HEK293T (cell line): ENCODE data around the gene ZNF692.

Experiments
- ARNT ChIP-seq: fragments of 450-650 bp; IDR thresholded peaks from 2 replicates; pipeline ENCODE4 v1.6.1; 2017; ENCODE audit warnings: mild to moderate bottlenecking
- BHLHE40 ChIP-seq: fragments of 450-650 bp; IDR thresholded peaks from 2 replicates; pipeline ENCODE4 v1.6.1; 2016; ENCODE audit warnings: mild to moderate bottlenecking, moderate library complexity, borderline replicate concordance
- CTBP1 ChIP-seq: fragments of 450-650 bp; IDR thresholded peaks from 2 replicates; pipeline ENCODE4 v1.6.1; 2016; ENCODE audit warnings: borderline replicate concordance
- FOXA1 ChIP-seq: fragments of 450-650 bp; IDR thresholded peaks from 2 replicates; pipeline ENCODE4 v1.6.1; 2016; ENCODE audit warnings: mild to moderate bottlenecking
- FOXK2 ChIP-seq: fragments of 450-650 bp; IDR thresholded peaks from 2 replicates; pipeline ENCODE4 v1.6.1; 2016; ENCODE audit warnings: mild to moderate bottlenecking
- HDGF ChIP-seq: fragments of 450-650 bp; IDR thresholded peaks from 2 replicates; pipeline ENCODE4 v1.6.1; 2017; ENCODE audit warnings: antibody characterized with exemption, borderline replicate concordance
- L3MBTL2 ChIP-seq: fragments of 450-650 bp; conservative IDR thresholded peaks from 2 replicates; pipeline ENCODE4 v1.6.1; 2016; ENCODE audit warnings: mild to moderate bottlenecking
- NFRKB ChIP-seq: fragments of 450-650 bp; IDR thresholded peaks from 2 replicates; pipeline ENCODE4 v1.6.1; 2016; ENCODE audit warnings: mild to moderate bottlenecking, moderate library complexity
- PKNOX1 ChIP-seq: fragments of 450-650 bp; IDR thresholded peaks from 2 replicates; pipeline ENCODE4 v1.6.1; 2016
- SP1 ChIP-seq: fragments of 450-650 bp; IDR thresholded peaks from 2 replicates; pipeline ENCODE4 v1.6.1; 2017
- SUZ12 ChIP-seq: fragments of 450-650 bp; IDR thresholded peaks from 2 replicates; pipeline ENCODE4 v1.6.1; 2016; ENCODE audit warnings: mild to moderate bottlenecking
- ZNF384 ChIP-seq: fragments of 450-650 bp; IDR thresholded peaks from 2 replicates; pipeline ENCODE4 v1.6.1; 2016

GRCh38 chr1:248824701-248825100 is 34.2 kb downstream of the ZNF692 start:
- no peak for TF ChIP-seq ARNT
- no peak for TF ChIP-seq HDGF
- TF ChIP-seq PKNOX1: no peak
- no peak for TF ChIP-seq SUZ12
- no peak for TF ChIP-seq FOXA1
- no peak for TF ChIP-seq L3MBTL2
- no peak for TF ChIP-seq CTBP1
- TF ChIP-seq NFRKB: no peak
- TF ChIP-seq FOXK2: no peak
- no peak for TF ChIP-seq BHLHE40
- TF ChIP-seq ZNF384: no peak
- TF ChIP-seq SP1: no peak
